NCI-H1694 (cell line): ENCODE measurements around the gene FAM43B.
A peak's percentile ranks its signal among the peaks of the same experiment; 100 is the strongest.
"Not testable (repeated sequence)": the region's sequence is repeated elsewhere in the genome, so short reads cannot be mapped to it uniquely, and the experiment has no call there.

Experiments
- DNase-seq: peaks from one replicate; lab custom pipeline; 2025; lab: John Stamatoyannopoulos, UW

The FAM43B gene, protein sequence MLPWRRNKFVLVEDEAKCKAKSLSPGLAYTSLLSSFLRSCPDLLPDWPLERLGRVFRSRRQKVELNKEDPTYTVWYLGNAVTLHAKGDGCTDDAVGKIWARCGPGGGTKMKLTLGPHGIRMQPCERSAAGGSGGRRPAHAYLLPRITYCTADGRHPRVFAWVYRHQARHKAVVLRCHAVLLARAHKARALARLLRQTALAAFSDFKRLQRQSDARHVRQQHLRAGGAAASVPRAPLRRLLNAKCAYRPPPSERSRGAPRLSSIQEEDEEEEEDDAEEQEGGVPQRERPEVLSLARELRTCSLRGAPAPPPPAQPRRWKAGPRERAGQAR

DNA sequence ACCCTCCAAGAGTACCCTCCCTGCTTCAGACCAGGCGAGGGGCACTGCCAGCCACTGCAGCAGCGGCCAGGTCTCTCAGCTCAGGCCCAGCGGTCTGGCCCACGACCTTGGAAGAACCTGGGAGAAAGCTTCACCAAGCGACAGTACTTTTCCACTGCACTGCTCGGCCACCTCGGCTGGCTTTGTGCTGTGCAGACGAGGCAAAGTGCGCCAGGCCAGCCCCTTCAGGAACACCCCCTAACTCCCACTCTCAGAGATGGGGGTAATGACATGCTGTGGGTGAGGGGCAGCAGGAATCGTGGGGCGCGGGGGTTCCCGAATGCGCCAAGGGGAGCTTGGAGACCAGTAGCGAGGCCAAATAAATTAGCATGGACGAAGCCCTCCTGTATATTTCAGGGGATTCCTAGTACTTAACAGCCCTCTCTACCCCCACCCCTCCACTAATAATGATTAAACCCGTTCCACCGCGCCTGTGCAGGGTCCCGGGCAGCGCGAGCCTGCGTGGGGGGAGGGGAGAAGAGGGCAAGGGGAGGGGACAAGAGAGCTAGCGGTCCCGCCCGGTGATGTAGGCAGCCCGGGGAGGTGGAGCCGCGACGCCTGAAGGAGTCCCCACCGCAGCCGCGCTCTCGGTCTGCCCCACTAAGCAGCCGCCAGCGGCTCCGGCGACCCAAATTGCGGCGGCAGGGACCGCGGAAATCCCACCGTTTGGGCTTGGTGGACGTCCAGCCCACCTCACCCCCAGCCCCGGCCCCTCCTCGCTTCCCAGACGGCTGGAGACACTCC is at the start of gene FAM43B:
FAM43B (plus strand) TSS at position 629 of the 783 bp plus-strand sequence. CDS start 401 bp downstream, outside the sequence.
- DNase-seq = peak; percentile 63

- no peak for DNase-seq
These were observed 46.9 kb upstream of the FAM43B start for GRCh38 chr1:20505488-20505887.

DNA sequence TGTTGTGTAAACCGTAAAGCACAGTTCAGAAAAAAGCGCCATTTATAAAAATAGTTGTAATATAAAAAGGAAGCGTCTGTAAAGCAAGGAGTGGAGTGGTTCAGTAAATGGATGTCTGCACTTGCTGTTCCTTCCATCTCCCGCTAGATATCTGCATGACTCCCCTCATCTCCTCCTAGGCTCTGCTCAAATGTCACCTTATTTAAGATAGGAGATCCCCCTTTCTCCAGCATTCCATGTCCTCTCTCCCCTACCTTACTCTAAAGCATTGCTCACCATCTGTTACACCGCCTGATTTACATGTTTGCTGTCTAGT is 45.2 kb upstream of the FAM43B start:
- DNase-seq = no peak

GRCh38 chr1:20507564-20508410 is 44.6 kb upstream of the FAM43B start, which contains the start of gene MUL1:
Gene MUL1 (minus strand): TSS chr1:20508151. CDS start chr1:20508024, 127 bp downstream.
- DNase-seq = peak; percentile 78

DNA sequence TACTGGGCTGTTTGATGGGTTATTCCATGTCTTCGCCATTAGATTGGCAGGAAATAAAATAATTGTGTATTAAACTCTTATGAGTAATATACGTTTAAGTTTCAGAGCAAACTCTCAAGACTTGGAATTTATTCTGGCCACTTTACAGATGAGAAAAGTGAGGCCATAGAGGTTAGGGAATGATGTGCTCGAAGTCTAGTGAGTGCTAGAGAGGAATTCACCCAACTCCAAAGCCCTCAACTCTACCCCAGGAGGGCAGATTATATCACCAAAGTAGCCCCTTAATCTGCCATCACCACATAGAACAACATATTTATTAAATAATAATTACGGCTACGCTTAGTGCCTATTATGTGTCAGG is 44.0 kb upstream of the FAM43B start:
- DNase-seq = no peak

- no peak for DNase-seq
These were observed 40.6 kb upstream of the FAM43B start for GRCh38 chr1:20511518-20512428.

GRCh38 chr1:20519609-20520262 is 32.6 kb upstream of the FAM43B start:
- DNase-seq = not testable (repeated sequence)

- peak; percentile 70 for DNase-seq
These were observed 30.2 kb upstream of the FAM43B start for GRCh38 chr1:20521960-20522861.

- no peak for DNase-seq
These were observed 26.1 kb upstream of the FAM43B start for GRCh38 chr1:20526267-20526666.

- DNase-seq = no peak
These were observed 24.2 kb upstream of the FAM43B start for GRCh38 chr1:20528221-20528620.

GRCh38 chr1:20530306-20530705 is 22.1 kb upstream of the FAM43B start:
- no peak for DNase-seq

DNA sequence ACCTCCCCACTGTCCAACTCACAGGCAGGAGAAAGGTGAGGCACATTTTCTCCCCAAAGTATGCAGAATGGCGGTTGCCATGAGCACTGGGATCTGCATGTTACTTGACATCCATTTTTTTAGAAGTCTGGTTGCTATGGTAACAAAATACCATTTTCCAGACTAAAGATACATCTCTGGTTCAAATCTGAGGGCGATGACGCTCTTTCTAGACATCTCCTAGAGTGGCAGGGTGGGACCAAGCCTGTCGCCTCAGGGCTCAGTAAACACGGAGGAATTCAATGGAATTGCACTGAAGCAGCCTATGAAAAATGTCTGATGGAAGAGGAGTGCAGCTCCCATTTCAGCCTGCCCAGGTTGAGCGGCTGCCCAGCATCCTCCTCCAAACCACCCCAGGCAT is 21.5 kb upstream of the FAM43B start:
- no peak for DNase-seq

- no peak for DNase-seq
These were observed 18.7 kb upstream of the FAM43B start for GRCh38 chr1:20533635-20534034.

DNA sequence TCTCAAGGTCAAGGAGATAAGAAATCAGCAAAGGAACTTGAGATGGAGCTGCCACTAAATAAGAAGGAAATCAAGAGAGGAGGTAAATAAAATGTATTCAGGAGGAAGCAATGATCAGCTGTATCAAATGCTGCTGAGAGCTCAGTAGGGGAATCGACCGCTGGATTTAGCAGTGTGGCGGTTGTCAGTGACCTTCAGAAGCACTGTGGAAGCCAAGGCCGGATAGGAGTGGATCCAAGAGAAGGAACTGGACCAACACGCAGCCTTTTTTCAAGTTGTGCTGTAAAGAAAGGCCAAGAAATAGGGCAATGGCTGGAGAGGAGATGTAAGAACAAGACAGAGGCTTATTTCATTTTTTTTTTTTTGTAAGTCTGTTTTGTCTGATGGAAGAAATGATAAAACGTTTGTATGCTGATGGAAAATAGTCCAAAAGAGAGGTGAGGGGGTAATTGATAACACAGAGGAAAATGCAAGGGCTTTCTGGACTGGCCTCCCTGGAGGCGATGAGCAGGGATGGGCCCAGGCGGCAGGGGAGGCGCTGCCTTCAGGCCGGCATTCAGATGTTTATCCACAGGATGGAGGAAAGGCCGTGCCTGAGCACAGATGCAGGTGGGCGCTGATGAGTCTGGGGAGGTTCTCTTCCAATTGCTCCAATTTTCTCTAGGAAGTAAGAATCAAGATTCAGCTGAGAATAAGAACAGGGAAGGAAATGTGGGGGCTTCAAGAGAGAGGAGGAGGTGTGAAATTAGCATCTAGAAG is 17.5 kb upstream of the FAM43B start:
- DNase-seq = no peak

GRCh38 chr1:20538227-20538626 is 14.1 kb upstream of the FAM43B start:
- no peak for DNase-seq

DNA sequence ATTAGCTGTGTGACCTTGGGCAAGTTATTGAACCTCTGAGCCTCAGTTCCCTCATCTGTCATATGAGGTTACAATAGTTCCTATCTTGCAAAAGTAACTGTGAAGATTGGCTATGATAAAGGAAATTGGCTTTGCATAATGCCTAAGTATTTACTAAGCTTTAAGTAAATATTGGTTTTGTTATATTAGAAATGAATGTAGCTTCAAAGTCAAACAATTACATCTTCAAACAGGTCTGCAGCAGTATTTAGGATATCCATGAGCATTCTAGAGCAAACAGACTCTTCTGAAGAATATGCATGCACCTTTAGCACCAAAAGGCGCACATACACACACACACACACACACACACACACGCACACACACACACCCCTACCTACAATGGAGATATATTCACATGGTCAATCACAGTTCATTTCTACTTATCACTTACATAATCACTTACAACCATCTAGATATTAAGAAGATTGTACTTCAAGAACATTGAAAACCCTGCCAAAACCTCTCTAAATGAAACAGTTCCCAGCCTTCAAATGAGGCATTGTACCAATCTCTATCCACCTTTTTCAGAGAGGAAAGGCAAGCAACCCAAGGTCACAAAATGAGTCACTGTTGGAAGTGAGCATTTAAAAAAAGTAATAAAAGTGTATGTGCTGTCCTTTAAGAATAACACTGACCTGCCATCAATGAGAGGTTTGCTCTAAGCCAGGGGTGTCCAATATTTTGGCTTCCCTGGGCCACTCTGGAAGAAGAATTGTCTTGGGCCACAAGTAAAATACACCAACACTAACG is 13.4 kb upstream of the FAM43B start:
- DNase-seq = no peak

GRCh38 chr1:20540281-20540680 is 12.1 kb upstream of the FAM43B start:
- no peak for DNase-seq

DNA sequence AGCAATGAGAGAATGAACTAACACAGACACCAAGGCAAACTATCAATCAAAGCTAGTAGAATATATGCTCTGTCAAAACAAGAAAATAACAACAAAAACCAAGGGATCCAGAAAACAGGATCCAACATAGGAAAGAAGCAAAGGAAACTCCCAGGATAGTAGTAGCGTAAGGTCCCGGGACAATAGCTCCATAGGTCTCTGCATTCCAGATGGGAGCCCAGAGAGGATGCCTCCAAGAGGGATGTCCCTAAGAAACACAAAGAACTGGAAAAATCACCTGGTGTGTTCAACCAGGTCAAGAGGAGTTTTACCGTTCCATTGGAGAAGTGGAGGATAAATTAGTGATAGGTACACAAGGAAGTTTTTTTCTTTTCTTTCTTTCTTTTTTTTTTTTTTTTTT is 5.7 kb upstream of the FAM43B start:
- no peak for DNase-seq
